ENCODE results near the gene PDGFRA. TPM values are rescaled to one million over a fixed set of nuclear protein-coding genes. Genes with fewer than 3 reads are reported as not detected.
A peak's percentile ranks its signal among the peaks of the same experiment; 100 is the strongest.
"Not testable (repeated sequence)": the region's sequence is repeated elsewhere in the genome, so short reads cannot be mapped to it uniquely, and the experiment has no call there.

The PDGFRA gene
- total RNA-seq, 1 donor from 2014 or later: not detected

- H3K4me1 Mint-ChIP-seq (ENCODE audit: low read depth); H3K4me3 Mint-ChIP-seq (ENCODE audit: low read depth); intact Hi-C loops (cut with micrococcal nuclease); H3K27ac Mint-ChIP-seq; H3K36me3 Mint-ChIP-seq (ENCODE audit: low read depth); DNase-seq (ENCODE audit: low spot score); H3K27me3 Mint-ChIP-seq (ENCODE audit: low read depth); H3K9me3 Mint-ChIP-seq: not testable (repeated sequence)
These were observed 23.2 kb downstream of the PDGFRA start for GRCh38 chr4:54252312-54252711.

GRCh38 chr4:54254116-54254914 is 25.2 kb downstream of the PDGFRA start:
- no peak for DNase-seq (ENCODE audit: low spot score)
- intact Hi-C loops (cut with micrococcal nuclease): no loop called here
- no peaks in the 10 kb centered on the region for H3K4me1 Mint-ChIP-seq (ENCODE audit: low read depth)
- H3K27ac Mint-ChIP-seq: no peak overlapping the region
- H3K36me3 Mint-ChIP-seq (ENCODE audit: low read depth): no peaks in the 10 kb centered on the region
- peaks cover 4% of the 10 kb centered on the region for H3K27me3 Mint-ChIP-seq (ENCODE audit: low read depth)
- no peaks in the 10 kb centered on the region for H3K9me3 Mint-ChIP-seq
- no peak overlapping the region for H3K4me3 Mint-ChIP-seq (ENCODE audit: low read depth)

- intact Hi-C loops (cut with micrococcal nuclease): no loop called here
These were observed 25.8 kb downstream of the PDGFRA start for GRCh38 chr4:54254915-54255246.

GRCh38 chr4:54255881-54256280 is 26.8 kb downstream of the PDGFRA start:
- Mint-ChIP-seq H3K4me1 (ENCODE audit: low read depth) (no peaks in the 10 kb centered on the region), H3K27me3 (ENCODE audit: low read depth) (peaks cover 4% of the 10 kb centered on the region), H3K27ac (no peak overlapping the region), H3K9me3 (no peaks in the 10 kb centered on the region), H3K4me3 (ENCODE audit: low read depth) (no peak overlapping the region), H3K36me3 (ENCODE audit: low read depth) (no peaks in the 10 kb centered on the region)
- DNase-seq (ENCODE audit: low spot score): no peak
- intact Hi-C loops (cut with micrococcal nuclease): no loop called here

More at GRCh38 chr4:54254915-54255246, 25.8 kb downstream of the PDGFRA start:
- Mint-ChIP-seq H3K4me3 (ENCODE audit: low read depth) (no peak overlapping the region), H3K9me3 (no peaks in the 10 kb centered on the region), H3K4me1 (ENCODE audit: low read depth) (no peaks in the 10 kb centered on the region), H3K27me3 (ENCODE audit: low read depth) (peaks cover 4% of the 10 kb centered on the region), H3K27ac (no peak overlapping the region), H3K36me3 (ENCODE audit: low read depth) (no peaks in the 10 kb centered on the region)
- no peak for DNase-seq (ENCODE audit: low spot score)

GRCh38 chr4:54256491-54257486 is 27.7 kb downstream of the PDGFRA start:
- Mint-ChIP-seq H3K27ac (no peak overlapping the region), H3K27me3 (ENCODE audit: low read depth) (peaks cover 4% of the 10 kb centered on the region), H3K4me1 (ENCODE audit: low read depth) (no peaks in the 10 kb centered on the region), H3K36me3 (ENCODE audit: low read depth) (no peaks in the 10 kb centered on the region), H3K4me3 (ENCODE audit: low read depth) (no peak overlapping the region), H3K9me3 (no peaks in the 10 kb centered on the region)
- no peak for DNase-seq (ENCODE audit: low spot score)
- intact Hi-C loops (cut with micrococcal nuclease): no loop called here

- H3K36me3 Mint-ChIP-seq (ENCODE audit: low read depth): no peaks in the 10 kb centered on the region
- no peak for DNase-seq (ENCODE audit: low spot score)
- peaks cover 3% of the 10 kb centered on the region for H3K27me3 Mint-ChIP-seq (ENCODE audit: low read depth)
- H3K4me3 Mint-ChIP-seq (ENCODE audit: low read depth): no peak overlapping the region
- H3K4me1 Mint-ChIP-seq (ENCODE audit: low read depth): no peaks in the 10 kb centered on the region
- no peak overlapping the region for H3K27ac Mint-ChIP-seq
- no peaks in the 10 kb centered on the region for H3K9me3 Mint-ChIP-seq
- intact Hi-C loops (cut with micrococcal nuclease): no loop called here
These were observed 36.3 kb downstream of the PDGFRA start for GRCh38 chr4:54265366-54265765.

GRCh38 chr4:54268151-54268550 is 39.1 kb downstream of the PDGFRA start:
- DNase-seq (ENCODE audit: low spot score): no peak
- H3K9me3 Mint-ChIP-seq: no peaks in the 10 kb centered on the region
- no peak overlapping the region for H3K4me3 Mint-ChIP-seq (ENCODE audit: low read depth)
- peaks cover 3% of the 10 kb centered on the region for H3K27me3 Mint-ChIP-seq (ENCODE audit: low read depth)
- no peaks in the 10 kb centered on the region for H3K36me3 Mint-ChIP-seq (ENCODE audit: low read depth)
- H3K4me1 Mint-ChIP-seq (ENCODE audit: low read depth): no peaks in the 10 kb centered on the region
- H3K27ac Mint-ChIP-seq: no peak overlapping the region
- intact Hi-C loops (cut with micrococcal nuclease): no loop called here

GRCh38 chr4:54271464-54271863 is 42.4 kb downstream of the PDGFRA start:
- DNase-seq (ENCODE audit: low spot score): no peak
- intact Hi-C loops (cut with micrococcal nuclease): no loop called here
- Mint-ChIP-seq H3K4me1 (ENCODE audit: low read depth) (peaks cover 19% of the 10 kb centered on the region), H3K36me3 (ENCODE audit: low read depth) (no peaks in the 10 kb centered on the region), H3K27ac (no peak overlapping the region), H3K27me3 (ENCODE audit: low read depth) (no peaks in the 10 kb centered on the region), H3K9me3 (no peaks in the 10 kb centered on the region), H3K4me3 (ENCODE audit: low read depth) (no peak overlapping the region)

GRCh38 chr4:54272051-54272450 is 43.0 kb downstream of the PDGFRA start:
- Mint-ChIP-seq H3K36me3 (ENCODE audit: low read depth) (no peaks in the 10 kb centered on the region), H3K9me3 (no peaks in the 10 kb centered on the region), H3K27ac (no peak overlapping the region), H3K4me1 (ENCODE audit: low read depth) (peaks cover 23% of the 10 kb centered on the region), H3K27me3 (ENCODE audit: low read depth) (no peaks in the 10 kb centered on the region), H3K4me3 (ENCODE audit: low read depth) (no peak overlapping the region)
- intact Hi-C loops (cut with micrococcal nuclease): no loop called here
- DNase-seq (ENCODE audit: low spot score): no peak

GRCh38 chr4:54274264-54274663 is 45.2 kb downstream of the PDGFRA start:
- no peak overlapping the region for H3K4me3 Mint-ChIP-seq (ENCODE audit: low read depth)
- no peaks in the 10 kb centered on the region for H3K27me3 Mint-ChIP-seq (ENCODE audit: low read depth)
- intact Hi-C loops (cut with micrococcal nuclease): no loop called here
- peaks cover 32% of the 10 kb centered on the region for H3K4me1 Mint-ChIP-seq (ENCODE audit: low read depth)
- H3K9me3 Mint-ChIP-seq: no peaks in the 10 kb centered on the region
- DNase-seq (ENCODE audit: low spot score): no peak
- H3K36me3 Mint-ChIP-seq (ENCODE audit: low read depth): no peaks in the 10 kb centered on the region
- no peak overlapping the region for H3K27ac Mint-ChIP-seq

- intact Hi-C loops (cut with micrococcal nuclease): loop anchor here (1.0 kb wide), 1 partner anchor 40 kb away; no protein-coding TSS in a partner anchor
- H3K4me1 Mint-ChIP-seq (ENCODE audit: low read depth): peaks cover 32% of the 10 kb centered on the region
- no peak for DNase-seq (ENCODE audit: low spot score)
- H3K4me3 Mint-ChIP-seq (ENCODE audit: low read depth): no peak overlapping the region
- no peaks in the 10 kb centered on the region for H3K27me3 Mint-ChIP-seq (ENCODE audit: low read depth)
- H3K27ac Mint-ChIP-seq: peak overlapping the region; percentile 47
- H3K9me3 Mint-ChIP-seq: no peaks in the 10 kb centered on the region
- H3K36me3 Mint-ChIP-seq (ENCODE audit: low read depth): no peaks in the 10 kb centered on the region
These were observed 45.9 kb downstream of the PDGFRA start for GRCh38 chr4:54274795-54275665.

GRCh38 chr4:54276641-54277430 is 47.7 kb downstream of the PDGFRA start:
- Mint-ChIP-seq H3K27ac (no peak overlapping the region), H3K36me3 (ENCODE audit: low read depth) (no peaks in the 10 kb centered on the region), H3K27me3 (ENCODE audit: low read depth) (no peaks in the 10 kb centered on the region), H3K4me1 (ENCODE audit: low read depth) (peaks cover 32% of the 10 kb centered on the region), H3K4me3 (ENCODE audit: low read depth) (peak overlapping the region; percentile 7), H3K9me3 (peaks cover 6% of the 10 kb centered on the region)
- intact Hi-C loops (cut with micrococcal nuclease): no loop called here
- no peak for DNase-seq (ENCODE audit: low spot score)
